GM12891 (cell line): ENCODE data around the gene TSPAN3.

Experiments used
- POLR2AphosphoS5 ChIP-seq: IDR thresholded peaks from 2 replicates; pipeline ENCODE4 v1.6.1; 2011; ENCODE audit warnings: low read depth, low read length, control low read depth
- TAF1 ChIP-seq: IDR thresholded peaks from 2 replicates; pipeline ENCODE4 v1.6.1; 2011; ENCODE audit warnings: low read depth, low read length, control low read depth

GRCh38 chr15:77063249-77063648 lies 7.7 kb downstream of the TSPAN3 start:
- no peak for TF ChIP-seq TAF1
- TF ChIP-seq POLR2AphosphoS5, result no peak
